Anterior cingulate cortex (tissue), 58 donors: ENCODE results near the gene TENT4A.
A peak's percentile ranks its signal among the peaks of the same experiment; 100 is the strongest.
"Not testable (repeated sequence)": the region's sequence is repeated elsewhere in the genome, so short reads cannot be mapped to it uniquely, and the experiment has no call there.

Source experiments
- DNase-seq, 58 donors: peaks; one replicate each; lab custom pipeline; 2025; lab: John Stamatoyannopoulos, UW

TENT4A gene

GRCh38 chr5:6713274-6714225 is at the start of gene TENT4A:
Gene TENT4A (plus strand): TSS chr5:6713432. CDS start chr5:6713984, 552 bp downstream.
- peak in 9 of 58 donors; percentile 19 to 65 (median 36) for DNase-seq

GRCh38 chr5:6666762-6667161 is 46.5 kb upstream of the TENT4A start:
- DNase-seq: no peak

GRCh38 chr5:6667648-6668047 is 45.6 kb upstream of the TENT4A start:
- no peak for DNase-seq

GRCh38 chr5:6668717-6669116 is 44.5 kb upstream of the TENT4A start:
- not testable (repeated sequence) for DNase-seq

GRCh38 chr5:6673031-6673430 is 40.2 kb upstream of the TENT4A start:
- DNase-seq: no peak

GRCh38 chr5:6673963-6674362 is 39.3 kb upstream of the TENT4A start:
- no peak for DNase-seq

- no peak for DNase-seq
These were observed 38.8 kb upstream of the TENT4A start for GRCh38 chr5:6674421-6674820.

GRCh38 chr5:6674886-6675285 is 38.3 kb upstream of the TENT4A start:
- peak in 1 of 58 donors; percentile 5 for DNase-seq

GRCh38 chr5:6675784-6676491 is 37.3 kb upstream of the TENT4A start:
- DNase-seq: no peak

GRCh38 chr5:6676702-6677101 is 36.5 kb upstream of the TENT4A start:
- no peak for DNase-seq

- DNase-seq: no peak
These were observed 34.8 kb upstream of the TENT4A start for GRCh38 chr5:6678385-6678784.

- DNase-seq: no peak
These were observed 32.3 kb upstream of the TENT4A start for GRCh38 chr5:6680922-6681321.

- no peak for DNase-seq
These were observed 31.6 kb upstream of the TENT4A start for GRCh38 chr5:6681682-6682081.

- no peak for DNase-seq
These were observed 31.0 kb upstream of the TENT4A start for GRCh38 chr5:6682239-6682638.

GRCh38 chr5:6683241-6683640 is 30.0 kb upstream of the TENT4A start:
- no peak for DNase-seq

- DNase-seq: no peak
These were observed 29.2 kb upstream of the TENT4A start for GRCh38 chr5:6684075-6684474.

- no peak for DNase-seq
These were observed 26.7 kb upstream of the TENT4A start for GRCh38 chr5:6686501-6686900.

- DNase-seq: no peak
These were observed 26.3 kb upstream of the TENT4A start for GRCh38 chr5:6686915-6687409.

- DNase-seq: no peak
These were observed 25.7 kb upstream of the TENT4A start for GRCh38 chr5:6687505-6687904.

- DNase-seq: no peak
These were observed 20.3 kb upstream of the TENT4A start for GRCh38 chr5:6692906-6693305.

- DNase-seq: no peak
These were observed 14.5 kb upstream of the TENT4A start for GRCh38 chr5:6698696-6699095.
